Panc1 (cell line): Measurements from ENCODE around the gene PROM2.

ENCODE experiments used
- POLR2AphosphoS5 ChIP-seq: IDR thresholded peaks from 2 replicates; pipeline ENCODE4 v1.6.1; 2012; ENCODE audit warnings: mild to moderate bottlenecking, low read depth, low read length, moderate library complexity
- REST ChIP-seq, 2 experiments: IDR thresholded peaks; 2 replicates each; pipeline ENCODE4 v1.6.1; 2011 to 2012; ENCODE audit warnings: low read depth in 2 of 2, control low read depth in 1 of 2, low read length in 1 of 2, mild to moderate bottlenecking in 1 of 2, moderate library complexity in 1 of 2; ENCODE audit not compliant: insufficient read depth in 1 of 2
- SIN3A ChIP-seq: IDR thresholded peaks from 2 replicates; pipeline ENCODE4 v1.6.1; 2012; ENCODE audit warnings: low read depth, mild to moderate bottlenecking, low read length, moderate library complexity, borderline replicate concordance; ENCODE audit not compliant: insufficient read depth
- TCF7L2 ChIP-seq: IDR thresholded peaks from 2 replicates; pipeline ENCODE4 v1.6.1; 2011; ENCODE audit warnings: mild to moderate bottlenecking, low read depth, low read length, inconsistent platforms
- TF ChIP-seq, protein P1 (sequence below): fragments of 450-650 bp; IDR thresholded peaks from 2 replicates; pipeline ENCODE4 v1.5.1; 2017; ENCODE audit warnings: mild to moderate bottlenecking

GRCh38 chr2:95301186-95301585, 26.9 kb downstream of the PROM2 start:
- TF ChIP-seq, protein P1, sequence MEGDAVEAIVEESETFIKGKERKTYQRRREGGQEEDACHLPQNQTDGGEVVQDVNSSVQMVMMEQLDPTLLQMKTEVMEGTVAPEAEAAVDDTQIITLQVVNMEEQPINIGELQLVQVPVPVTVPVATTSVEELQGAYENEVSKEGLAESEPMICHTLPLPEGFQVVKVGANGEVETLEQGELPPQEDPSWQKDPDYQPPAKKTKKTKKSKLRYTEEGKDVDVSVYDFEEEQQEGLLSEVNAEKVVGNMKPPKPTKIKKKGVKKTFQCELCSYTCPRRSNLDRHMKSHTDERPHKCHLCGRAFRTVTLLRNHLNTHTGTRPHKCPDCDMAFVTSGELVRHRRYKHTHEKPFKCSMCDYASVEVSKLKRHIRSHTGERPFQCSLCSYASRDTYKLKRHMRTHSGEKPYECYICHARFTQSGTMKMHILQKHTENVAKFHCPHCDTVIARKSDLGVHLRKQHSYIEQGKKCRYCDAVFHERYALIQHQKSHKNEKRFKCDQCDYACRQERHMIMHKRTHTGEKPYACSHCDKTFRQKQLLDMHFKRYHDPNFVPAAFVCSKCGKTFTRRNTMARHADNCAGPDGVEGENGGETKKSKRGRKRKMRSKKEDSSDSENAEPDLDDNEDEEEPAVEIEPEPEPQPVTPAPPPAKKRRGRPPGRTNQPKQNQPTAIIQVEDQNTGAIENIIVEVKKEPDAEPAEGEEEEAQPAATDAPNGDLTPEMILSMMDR = no peak
- TF ChIP-seq POLR2AphosphoS5 = no peak
- no peak for TF ChIP-seq TCF7L2
- TF ChIP-seq REST (IDR thresholded peaks at IDR 0.05; ENCODE audit: insufficient read depth in 1 of 2, low read depth in 2 of 2, low read length in 1 of 2) = no peak
- no peak for TF ChIP-seq SIN3A
